Cardiac fibroblast (primary cell): ENCODE results near the gene GATA2.

Experiments
- DNase-seq, 2 donors: peaks; one replicate each; pipeline versions ENCODE4 v3.0.0 to v3.0.0-alpha.2; 2010; ENCODE audit warnings: low read depth in 2 of 2
- H3K4me3 ChIP-seq, 2 donors: replicated peaks in 1 of 2; 1 replicate in 1 of 2; 2 replicates in 1 of 2; pipeline ENCODE4 v1.5.1; 2011; ENCODE audit warnings: low read depth in 2 of 2, low read length in 2 of 2, mild to moderate bottlenecking in 2 of 2, moderate library complexity in 1 of 2
- CTCF ChIP-seq: IDR thresholded peaks from one replicate; pipeline ENCODE4 v1.5.1; 2011; ENCODE audit warnings: low read depth, mild to moderate bottlenecking, low read length, inconsistent platforms

The GATA2 gene

GRCh38 chr3:128481438-128481942 lies 11.5 kb downstream of the GATA2 start:
- no peak for TF ChIP-seq CTCF
- DNase-seq, result peak in 1 of 2 donors; percentile 46
- H3K4me3 ChIP-seq, result no peak overlapping the region

GRCh38 chr3:128480717-128481437 lies 12.1 kb downstream of the GATA2 start:
- no peak for DNase-seq
- no peak overlapping the region for H3K4me3 ChIP-seq
- TF ChIP-seq CTCF, result no peak

- H3K4me3 ChIP-seq, result no peak overlapping the region
- no peak for DNase-seq
- TF ChIP-seq CTCF, result no peak
These were observed 12.7 kb downstream of the GATA2 start for GRCh38 chr3:128480278-128480677.

DNA sequence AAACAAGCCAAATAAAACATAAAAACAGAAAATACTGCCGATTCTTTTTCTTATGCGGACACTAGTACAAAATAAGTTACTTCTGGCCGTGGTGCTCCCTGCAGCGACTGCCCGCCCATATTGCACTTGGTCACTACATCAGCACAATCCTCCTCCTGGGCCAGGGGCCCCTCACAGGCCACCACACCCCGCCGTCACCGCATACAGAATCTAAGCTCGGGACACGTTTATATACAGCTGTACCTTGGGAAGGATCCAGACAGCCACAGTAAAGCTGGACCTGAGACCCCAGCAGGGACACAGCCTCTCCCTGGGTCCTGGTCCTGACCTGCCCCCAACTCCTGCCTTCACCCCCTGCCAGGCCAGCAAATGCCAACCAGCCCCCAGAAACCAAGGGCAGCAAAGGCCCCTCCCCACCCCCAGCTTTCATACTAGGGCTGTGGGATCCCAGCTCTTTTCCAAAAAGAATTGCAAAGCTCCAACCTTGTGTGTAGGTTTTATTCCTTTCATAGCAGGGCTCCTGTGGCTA lies 13.4 kb downstream of the GATA2 start:
- no peak for TF ChIP-seq CTCF
- no peak overlapping the region for H3K4me3 ChIP-seq
- DNase-seq, result no peak

GRCh38 chr3:128478576-128479506 lies 14.2 kb downstream of the GATA2 start:
- no peak for TF ChIP-seq CTCF
- no peak overlapping the region for H3K4me3 ChIP-seq
- no peak for DNase-seq

DNA sequence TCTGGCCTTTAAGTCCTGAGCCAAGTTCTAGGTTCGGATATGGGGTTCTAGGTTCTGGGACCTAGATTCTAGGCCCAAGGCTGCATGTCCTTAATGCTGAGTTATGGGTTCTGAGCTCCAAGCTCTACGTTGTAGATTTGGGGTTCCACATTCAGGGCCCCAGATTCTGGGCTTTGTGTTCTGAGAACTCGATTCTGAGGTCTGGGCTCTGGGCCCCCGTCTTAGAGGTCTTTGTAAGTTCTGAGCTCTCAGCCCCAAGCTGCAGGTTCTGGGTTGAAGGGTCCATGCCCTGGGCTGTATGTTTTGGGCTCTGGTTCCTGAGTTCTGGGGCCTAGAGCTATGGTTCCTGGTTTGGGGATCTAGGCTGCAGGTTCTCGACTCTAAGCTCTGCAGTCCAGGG lies 16.3 kb downstream of the GATA2 start:
- H3K4me3 ChIP-seq, result no peak overlapping the region
- TF ChIP-seq CTCF, result no peak
- no peak for DNase-seq
